ENCODE data around the gene PTX4.
"Not testable (repeated sequence)": the region's sequence is repeated elsewhere in the genome, so short reads cannot be mapped to it uniquely, and the experiment has no call there.

PTX4 gene

DNA sequence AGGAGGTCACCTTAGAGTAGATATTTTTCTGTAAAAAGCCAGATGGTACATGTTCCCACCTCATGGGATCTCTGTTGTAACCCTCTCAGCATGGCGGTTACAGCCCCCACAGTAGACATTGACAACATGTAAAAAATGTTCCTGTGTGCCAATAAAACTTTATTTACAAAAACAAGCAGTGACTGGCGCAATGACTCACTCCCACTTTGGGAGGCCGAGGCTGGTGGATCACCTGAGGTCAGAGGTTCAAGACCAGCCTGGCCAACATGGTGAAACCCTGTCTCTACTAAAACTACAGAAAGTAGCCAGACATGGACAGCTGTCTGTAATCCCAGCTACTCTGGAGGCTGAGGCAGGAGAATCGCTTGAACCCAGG, 49.1 kb downstream of the PTX4 start:
- not testable (repeated sequence) for DNase-seq

DNA sequence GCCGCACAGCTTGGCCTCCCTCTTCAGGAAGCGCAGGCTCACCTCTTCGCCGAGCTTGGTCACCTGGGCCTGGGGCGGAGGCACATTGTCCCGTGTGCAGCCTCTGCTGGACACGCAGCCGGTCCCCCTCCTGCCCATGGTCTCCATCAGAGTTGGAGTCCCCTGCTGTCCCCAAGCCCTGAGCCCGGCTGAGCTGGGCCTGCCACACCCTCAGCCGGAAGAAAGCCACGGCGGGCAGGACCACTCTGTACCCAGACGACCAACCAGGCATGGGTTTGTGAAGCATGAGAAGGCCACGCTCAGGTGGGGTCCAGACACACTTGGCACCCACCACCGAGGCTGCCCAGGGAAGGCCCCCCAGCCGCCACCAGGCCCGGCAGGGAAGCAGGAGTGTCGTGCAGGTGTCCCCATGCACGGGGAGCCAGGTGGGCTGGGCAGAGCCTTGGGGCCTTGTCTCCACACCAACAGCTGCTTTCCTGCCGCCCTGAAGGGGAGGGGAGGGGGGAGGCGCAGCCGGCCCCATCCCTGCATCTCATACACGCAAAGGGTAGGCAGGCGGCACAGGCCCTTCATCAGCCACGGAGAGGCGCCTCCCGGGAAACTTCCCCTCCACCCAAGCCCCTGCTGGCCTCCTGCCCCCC, 49.6 kb downstream of the PTX4 start:
- no peak for DNase-seq

DNA sequence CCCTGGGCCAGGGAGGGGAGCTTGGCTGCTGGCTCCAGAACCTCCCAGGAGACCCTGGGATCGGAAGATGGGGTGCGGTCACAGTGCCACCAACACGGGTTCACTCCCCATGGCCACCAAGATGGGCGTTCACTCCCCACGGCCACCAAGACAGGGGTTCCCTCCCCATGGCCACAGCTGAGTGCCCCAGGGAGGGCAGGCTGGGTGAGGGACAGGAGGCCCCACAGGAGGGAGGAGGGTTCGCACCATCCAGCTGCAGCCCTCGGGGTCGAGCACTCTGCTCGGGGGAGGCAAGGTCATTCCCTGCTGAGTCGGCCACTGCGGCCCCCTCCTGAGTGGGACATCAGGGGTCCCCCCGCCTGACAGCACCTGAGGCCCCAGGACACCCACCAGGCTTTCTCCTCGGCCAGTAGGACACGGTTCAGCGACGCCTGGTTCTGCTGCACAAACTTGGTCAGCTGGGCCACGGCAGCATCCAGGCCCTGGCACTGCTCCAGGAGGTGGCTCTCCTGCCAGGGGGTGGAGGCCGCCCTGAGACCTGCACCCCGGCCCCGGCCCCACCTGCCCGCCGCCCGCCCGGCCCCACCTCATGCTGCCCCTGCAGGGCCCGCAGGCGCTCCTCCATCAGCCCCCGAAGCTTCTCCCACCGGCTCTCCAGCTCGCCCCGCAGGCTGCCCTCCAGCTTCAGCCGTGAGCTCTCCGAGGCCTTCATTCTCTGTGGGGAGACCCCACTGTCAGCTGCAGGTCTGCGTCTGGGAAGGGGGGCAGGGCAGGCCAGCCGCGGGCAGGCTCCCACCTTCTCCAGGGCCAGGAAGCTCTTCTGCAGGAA, 50.3 kb downstream of the PTX4 start:
- no peak for DNase-seq

- no peak for DNase-seq
These were observed 51.1 kb downstream of the PTX4 start for GRCh38 chr16:1437606-1438005.

GRCh38 chr16:1436731-1437355, 51.9 kb downstream of the PTX4 start:
- DNase-seq, result no peak

DNA sequence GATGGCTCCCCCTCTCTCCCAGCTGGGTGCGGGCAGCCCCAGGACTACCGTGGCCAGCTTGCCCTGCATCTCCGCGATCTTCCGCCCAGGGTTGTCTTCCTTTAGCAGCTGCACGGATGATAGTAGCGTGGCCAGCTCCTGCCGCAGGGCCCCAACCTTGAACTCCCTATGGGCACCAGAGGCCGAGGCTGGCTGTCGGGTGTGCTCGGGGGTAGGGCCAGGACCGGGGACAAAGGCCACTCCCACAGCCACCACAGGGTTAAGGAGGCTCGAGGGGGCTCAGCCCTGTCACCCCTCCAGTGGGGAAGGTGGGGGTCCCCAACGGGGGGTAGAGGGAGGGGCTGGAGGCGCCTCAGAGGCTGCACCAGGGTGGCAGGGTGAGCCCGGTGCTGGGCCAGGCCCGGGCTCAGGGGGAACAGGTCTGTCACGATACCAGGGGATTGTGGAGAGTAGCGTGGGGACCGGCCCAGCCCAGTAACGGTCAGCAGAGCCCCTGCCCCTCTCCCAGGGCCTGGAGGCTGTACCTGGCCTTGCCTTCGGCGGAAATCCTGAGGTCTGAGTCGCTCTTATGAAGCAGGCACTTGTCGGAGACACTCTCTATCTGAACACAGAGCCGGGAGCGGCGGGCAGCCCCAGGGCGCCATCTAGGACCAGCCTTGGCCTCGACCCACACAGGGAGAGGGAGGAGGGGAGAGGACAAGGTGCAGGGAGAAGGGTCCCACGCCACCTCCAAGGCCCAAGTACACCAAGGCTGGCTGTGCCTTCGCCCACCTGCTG, 52.6 kb downstream of the PTX4 start:
- DNase-seq, result no peak
